GM18526 (cell line): Measurements from ENCODE around the gene IGSF22.

Experiments
- POLR2A ChIP-seq: IDR thresholded peaks from 3 replicates; pipeline ENCODE4 v1.6.1; 2011; ENCODE audit not compliant: insufficient read length; ENCODE audit errors: extremely low read depth

IGSF22 gene

GRCh38 chr11:18728658-18729057 is 2.7 kb upstream of the IGSF22 start:
- no peak for TF ChIP-seq POLR2A

- TF ChIP-seq POLR2A: no peak
Observed at GRCh38 chr11:18727479-18728236, 1.7 kb upstream of the IGSF22 start.

- TF ChIP-seq POLR2A: no peak
Observed at GRCh38 chr11:18723991-18724390, 2.0 kb downstream of the IGSF22 start.

- no peak for TF ChIP-seq POLR2A
Observed at GRCh38 chr11:18722293-18722637, 3.7 kb downstream of the IGSF22 start.

- no peak for TF ChIP-seq POLR2A
Observed at GRCh38 chr11:18721561-18722292, 4.3 kb downstream of the IGSF22 start.

GRCh38 chr11:18720808-18721560 is 5.0 kb downstream of the IGSF22 start:
- TF ChIP-seq POLR2A: no peak

- TF ChIP-seq POLR2A: no peak
Observed at GRCh38 chr11:18720091-18720807, 5.7 kb downstream of the IGSF22 start.

GRCh38 chr11:18715476-18715875 is 10.5 kb downstream of the IGSF22 start:
- TF ChIP-seq POLR2A: no peak

- no peak for TF ChIP-seq POLR2A
Observed at GRCh38 chr11:18714443-18714780, 11.6 kb downstream of the IGSF22 start.

- no peak for TF ChIP-seq POLR2A
Observed at GRCh38 chr11:18713646-18714442, 12.1 kb downstream of the IGSF22 start.

GRCh38 chr11:18710545-18710944 is 15.4 kb downstream of the IGSF22 start:
- TF ChIP-seq POLR2A: no peak

GRCh38 chr11:18709414-18709813 is 16.6 kb downstream of the IGSF22 start:
- no peak for TF ChIP-seq POLR2A

GRCh38 chr11:18707811-18708340 is 18.1 kb downstream of the IGSF22 start:
- no peak for TF ChIP-seq POLR2A
